Stimulated activated CD8-positive, alpha-beta memory T cell treated with anti-CD3 and anti-CD28 coated beads, Interleukin-7, amount 100 ng/mL, for 48 hours (primary cell): ENCODE measurements around the gene BMPER.
"Not testable (repeated sequence)": the region's sequence is repeated elsewhere in the genome, so short reads cannot be mapped to it uniquely, and the experiment has no call there.

Experiments used
- DNase-seq, 2 donors: peaks; one replicate each; pipeline ENCODE4 v3.0.0-alpha.2; 2020; ENCODE audit warnings: low read depth in 1 of 2; ENCODE audit errors: extremely low read depth in 1 of 2

The BMPER gene

DNA sequence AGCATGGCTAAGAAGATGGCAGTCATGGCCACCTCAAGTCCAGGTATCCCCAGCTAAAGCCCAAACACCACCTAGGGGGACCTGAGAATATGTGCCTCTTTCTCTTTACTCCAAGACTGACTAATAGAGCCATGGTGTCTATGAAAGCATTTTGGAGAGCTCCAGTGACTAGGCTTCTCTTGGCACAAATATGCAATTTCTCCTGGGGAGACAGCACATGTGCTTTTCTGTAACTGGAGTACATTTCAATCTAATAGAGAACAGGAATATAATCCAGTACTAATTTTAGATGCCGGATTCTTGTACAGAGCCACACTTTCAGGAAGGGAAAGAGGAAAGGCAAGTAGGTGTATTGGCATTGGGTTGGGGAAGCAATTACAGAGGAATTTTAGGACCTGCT lies 260.1 kb downstream of the BMPER start:
- no peak for DNase-seq

DNA sequence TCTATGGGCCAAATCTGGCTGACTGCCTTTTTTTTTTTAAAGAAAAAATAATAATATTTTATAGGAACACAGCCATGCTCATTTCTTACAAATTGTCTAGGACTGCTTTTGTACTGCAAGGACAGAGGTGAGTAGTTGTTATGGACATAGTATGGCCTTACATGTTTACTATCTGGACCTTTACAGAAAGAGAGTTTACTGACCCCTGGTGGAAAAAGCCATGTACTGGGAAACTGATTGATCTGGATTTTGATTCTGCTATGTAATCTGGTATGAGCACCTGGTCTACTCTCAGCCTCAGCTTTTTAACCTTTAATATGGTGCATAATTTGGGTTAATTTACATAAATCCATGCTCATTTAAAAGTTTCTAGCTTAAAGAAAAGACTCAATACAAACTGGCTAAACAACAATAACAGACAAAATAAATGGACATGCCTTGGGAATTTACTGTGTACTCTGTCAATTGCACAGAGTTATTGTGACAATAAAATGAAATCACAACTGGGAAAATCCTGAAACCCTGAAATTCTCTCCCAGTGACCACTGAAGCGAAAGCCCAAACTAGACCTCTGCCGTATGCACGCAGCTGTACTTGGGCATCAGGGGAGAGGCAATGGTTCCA lies 260.7 kb downstream of the BMPER start:
- no peak for DNase-seq

DNA sequence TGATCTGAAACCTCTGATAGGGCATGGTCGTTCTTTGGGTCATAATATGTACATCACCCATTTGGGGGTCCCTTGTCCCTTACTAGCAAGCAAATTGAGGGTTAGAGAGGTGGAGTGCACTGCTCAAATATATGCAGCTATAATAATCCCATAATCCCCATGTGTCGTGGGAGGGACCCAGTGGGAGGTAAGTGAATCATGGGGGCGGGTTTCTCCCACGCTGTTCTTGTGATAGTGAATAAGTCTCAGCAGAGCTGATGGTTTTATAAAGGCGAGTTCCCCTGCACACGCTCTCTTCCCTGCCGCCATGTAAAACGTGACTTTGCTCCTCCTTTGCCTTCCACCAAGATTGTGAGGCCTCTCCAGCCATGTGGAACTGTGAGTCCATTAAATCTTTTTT lies 262.7 kb downstream of the BMPER start:
- no peak for DNase-seq

DNA sequence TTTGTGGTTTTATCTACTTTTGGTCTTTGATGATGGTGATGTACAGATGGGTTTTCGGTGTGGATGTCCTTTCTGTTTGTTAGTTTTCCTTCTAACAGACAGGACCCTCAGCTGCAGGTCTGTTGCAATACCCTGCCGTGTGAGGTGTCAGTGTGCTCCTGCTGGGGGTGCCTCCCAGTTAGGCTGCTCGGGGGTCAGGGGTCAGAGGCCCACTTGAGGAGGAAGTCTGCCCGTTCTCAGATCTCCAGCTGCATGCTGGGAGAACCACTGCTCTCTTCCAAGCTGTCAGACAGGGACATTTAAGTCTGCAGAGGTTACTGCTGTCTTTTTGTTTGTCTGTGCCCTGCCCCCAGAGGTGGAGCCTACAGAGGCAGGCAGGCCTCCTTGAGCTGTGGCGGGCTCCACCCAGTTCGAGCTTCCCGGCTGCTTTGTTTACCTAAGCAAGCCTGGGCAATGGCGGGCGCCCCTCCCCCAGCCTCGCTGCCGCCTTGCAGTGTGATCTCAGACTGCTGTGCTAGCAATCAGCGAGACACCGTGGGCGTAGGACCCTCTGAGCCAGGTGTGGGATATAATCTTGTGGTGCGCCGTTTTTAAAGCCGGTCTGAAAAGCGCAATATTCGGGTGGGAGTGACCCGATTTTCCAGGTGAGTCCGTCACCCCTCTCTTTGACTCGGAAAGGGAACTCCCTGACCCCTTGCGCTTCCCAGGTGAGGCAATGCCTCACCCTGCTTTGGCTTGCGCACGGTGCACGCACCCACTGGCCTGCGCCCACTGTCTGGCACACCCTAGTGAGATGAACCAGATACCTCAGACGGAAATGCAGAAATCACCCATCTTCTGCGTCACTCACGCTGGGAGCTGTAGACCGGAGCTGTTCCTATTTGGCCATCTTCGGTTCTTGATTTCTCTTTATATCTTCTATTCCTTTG lies 269.6 kb downstream of the BMPER start:
- DNase-seq = not testable (repeated sequence)

DNA sequence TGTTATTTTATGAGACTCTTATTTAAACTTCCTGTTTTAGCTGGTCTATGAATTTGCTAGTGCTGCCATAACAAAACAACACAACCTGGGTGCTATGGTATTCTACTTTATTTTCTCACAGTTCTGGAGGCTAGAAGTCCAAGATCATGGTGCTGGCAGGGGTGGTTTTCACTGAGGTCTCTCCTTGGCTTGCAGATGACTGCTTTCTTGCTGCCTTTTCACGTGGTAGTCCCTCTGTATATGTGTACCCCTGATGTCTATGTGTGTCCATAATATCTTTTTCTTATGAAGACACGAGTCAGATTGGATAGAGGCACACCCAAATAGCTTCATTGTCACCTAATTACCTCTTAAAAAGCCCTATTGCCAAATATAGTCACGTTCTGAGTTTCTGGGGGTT lies 270.5 kb downstream of the BMPER start:
- DNase-seq = no peak

DNA sequence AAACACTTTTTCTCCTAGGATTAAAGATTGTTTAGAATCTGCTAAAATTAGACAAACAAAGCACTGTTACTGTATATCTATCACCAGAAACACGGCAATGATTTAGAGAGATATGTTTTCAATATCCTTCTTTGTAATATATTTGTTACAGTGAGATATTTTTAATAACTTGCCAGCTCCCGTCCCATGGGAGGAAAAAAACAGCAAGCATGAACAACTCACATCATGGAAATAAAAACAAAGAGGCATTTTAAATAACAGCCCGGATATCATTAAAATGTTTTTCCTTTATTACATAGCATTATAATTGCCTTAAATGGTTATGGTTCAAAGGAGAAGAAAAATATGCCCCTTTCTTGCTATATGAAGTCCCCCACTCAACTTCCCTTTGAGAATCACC lies 272.1 kb downstream of the BMPER start:
- DNase-seq = no peak

DNA sequence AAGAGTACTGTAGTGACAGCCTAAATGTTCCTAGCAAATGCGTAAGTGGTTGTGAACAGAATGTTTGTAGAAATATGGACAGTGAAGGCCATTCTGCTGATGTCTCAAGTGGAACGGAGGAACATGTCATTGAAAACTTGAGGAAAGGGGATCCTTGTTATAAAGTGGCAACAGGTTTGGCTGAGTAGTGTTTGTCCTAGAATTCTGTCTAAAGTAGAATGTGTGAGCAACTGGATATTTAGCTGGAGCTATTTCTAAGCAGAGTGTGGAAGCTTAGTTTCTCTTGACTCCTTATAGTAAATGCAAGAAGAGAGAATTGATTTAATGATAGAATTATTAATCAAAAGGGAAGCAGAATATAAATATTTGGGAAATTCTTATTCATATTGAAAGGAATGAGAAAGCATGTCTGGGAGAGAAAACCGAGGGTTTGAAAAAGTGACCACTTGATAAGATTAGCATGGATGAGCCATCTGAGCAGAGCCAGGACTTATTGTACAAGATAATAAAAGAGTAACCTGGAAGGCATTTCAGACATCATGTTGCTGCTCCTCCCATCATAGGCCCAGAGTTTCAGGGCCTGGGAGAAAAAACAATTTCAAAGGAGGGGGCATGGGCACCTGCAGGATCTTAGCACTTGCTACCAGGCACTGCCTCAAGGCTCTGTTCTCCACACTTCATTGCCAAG lies 276.1 kb downstream of the BMPER start:
- no peak for DNase-seq

DNA sequence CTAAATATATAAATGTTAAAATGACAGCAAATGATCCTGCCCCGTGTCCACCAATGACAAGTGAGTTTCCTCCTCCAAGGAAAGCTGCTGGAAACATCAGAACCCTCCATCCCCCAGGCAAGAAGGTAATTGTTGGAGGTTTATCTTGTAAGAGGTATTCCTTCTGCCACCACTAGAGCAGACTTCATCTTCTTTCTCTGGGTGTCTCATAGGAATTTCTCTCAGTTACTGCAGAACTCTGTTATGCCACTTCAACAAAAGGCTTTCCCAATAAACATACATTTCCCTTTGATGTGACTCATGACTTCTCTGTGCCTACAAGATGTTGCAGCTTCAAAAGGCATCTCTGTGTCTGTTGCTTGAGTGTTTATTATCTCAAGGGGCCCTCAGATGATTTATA lies 279.1 kb downstream of the BMPER start:
- no peak for DNase-seq

DNA sequence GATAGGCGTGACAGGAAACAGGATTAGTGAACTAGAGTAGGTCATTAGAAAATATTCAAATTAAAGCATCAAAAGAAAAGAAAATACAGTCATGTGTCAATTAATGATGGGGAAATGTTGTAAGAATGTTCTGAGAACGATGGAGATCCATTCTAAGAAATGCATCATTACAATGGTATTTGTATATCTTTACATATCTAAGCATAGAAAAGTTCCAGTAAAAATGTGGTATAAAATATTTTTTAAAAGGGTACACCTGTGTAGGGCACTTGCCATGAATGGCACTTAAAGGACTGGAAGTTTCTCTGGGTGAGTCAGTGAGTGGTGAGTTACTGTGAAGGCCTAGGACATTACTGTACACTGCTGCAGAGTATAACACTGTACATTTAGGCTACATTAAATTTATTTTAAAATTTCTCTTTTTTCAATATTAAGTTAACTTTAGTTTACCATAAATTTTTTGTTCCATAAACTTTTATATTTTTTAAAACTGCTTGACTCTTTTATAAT lies 282.5 kb downstream of the BMPER start:
- DNase-seq = no peak

DNA sequence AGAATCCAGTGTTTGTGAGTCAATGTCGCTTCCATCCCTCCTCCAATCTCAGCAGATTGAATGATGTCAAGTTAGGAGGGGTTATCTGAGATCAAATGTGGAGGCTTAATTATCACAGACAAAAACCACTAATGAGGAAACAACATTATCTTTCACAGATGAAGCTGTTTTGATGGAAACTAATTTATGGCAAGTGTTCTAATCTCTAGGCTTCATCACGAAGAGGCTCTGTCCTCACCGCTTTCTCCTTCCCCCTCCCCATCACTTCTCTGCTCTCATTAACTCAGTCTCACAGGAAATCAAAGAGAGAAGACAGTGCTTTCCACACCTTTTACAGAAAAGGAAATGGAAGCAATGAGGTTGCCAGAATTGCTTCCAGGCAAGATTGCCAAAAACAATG lies 283.7 kb downstream of the BMPER start:
- DNase-seq = no peak

DNA sequence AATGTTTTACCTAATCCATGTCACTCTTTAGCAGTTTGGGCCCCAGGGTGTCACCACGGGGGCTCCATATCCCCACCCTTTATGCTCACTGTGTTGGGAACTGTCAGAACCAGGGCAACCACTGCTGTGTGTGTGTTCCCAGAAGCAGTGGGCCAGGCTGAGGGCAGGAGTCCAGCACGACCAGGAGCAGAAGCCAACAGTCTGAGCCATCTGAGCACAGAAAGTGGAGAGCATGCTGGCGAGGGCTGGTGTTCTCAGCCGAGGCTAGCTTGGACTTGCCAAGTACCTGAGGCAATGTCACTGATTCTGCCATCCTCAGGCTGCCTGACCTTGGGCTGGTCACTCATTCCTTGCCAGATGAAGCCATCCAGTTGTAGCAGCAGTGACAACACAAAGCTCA lies 285.0 kb downstream of the BMPER start:
- no peak for DNase-seq

DNA sequence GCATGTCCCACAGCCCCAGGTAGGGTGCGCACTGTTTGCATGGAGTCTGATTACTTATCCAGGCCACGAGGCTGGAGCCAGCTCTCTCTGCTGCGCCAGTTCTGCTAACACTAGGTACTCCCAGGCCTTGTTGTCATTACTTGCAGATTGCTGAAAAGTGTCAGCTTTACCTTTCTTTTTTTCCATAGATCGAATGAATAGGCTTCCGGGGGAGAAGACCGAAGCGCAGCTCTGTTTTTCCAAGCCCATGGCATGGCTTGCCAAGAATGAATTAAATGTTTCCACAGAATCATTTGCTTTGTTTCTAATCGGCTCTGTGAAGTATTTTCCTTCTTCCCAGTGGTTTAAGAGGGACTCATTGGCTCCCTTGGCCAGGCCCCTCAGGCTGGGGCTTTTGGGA lies 285.8 kb downstream of the BMPER start:
- DNase-seq = no peak

DNA sequence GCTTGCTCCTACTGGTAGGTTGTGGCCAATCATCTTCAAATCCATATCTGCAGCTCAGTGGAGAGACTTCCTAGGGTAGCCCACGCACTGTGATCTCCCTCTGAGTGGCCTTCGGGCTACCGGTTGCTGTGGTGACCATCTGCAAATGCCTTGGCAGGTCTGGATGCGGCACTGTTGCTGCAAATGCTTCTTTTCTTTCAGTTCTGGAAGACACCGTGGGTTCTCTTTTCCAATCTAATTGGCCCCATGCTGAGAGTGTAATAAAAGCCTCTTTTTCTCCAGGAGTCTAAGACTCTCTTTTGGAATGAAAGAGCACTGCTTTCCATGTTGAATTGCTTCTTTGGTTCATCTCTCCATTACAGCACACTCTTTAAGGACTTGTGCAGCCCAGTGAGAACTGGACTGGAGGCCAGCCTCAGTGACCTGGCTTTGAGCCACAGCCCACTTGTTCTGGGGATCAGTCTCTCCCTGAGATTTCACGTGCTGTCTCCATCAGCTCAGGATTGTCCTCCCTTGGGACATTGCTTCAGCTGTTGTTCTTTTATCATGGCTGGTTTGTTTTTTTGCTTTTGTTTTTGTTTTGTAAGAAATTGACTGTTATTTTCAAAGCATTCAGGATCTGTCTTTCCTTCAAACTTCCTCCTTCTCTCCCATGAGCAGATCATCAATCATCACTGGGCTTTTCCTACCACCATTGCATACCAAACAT lies 286.6 kb downstream of the BMPER start:
- no peak for DNase-seq

DNA sequence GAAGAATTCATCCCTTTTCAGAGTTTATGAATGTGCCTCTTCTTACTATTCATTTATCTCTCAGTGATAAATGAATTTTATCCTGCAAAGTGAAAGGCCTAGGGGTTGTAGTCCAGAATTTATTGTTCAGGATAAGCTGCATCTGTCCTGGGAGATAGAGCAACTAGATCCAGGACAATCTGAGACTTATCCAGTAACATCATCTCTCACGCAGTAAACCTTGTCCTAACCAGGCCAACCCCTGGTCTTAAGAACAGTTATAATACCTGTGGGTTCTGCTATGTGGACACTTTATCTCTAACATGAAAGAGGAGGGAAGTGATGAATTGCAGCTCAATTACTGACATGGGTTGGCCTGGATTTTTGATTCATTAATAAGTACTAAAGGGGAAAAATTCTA lies 287.6 kb downstream of the BMPER start:
- no peak for DNase-seq

DNA sequence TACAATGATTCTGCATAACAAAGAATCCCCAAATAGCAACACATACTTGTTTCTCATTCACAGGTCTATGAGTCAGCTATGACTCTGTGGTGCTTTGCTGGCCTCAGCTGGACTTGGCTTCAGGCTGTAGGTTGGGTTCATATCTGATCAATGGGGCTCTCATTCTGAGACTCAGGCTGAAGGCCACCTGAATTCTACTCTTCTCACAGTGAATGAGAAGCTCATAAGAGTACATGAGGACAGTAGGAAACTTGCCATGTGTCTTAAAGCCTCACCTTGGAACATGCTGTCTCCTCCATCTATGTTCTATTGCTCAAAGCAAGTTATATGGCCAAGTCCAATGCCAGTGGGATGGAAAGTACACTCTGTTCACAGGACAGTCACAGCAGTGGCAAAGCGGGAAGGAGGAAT lies 292.9 kb downstream of the BMPER start:
- no peak for DNase-seq
